ENCODE data around the gene DYNC2LI1. TPM values are rescaled to one million over a fixed set of nuclear protein-coding genes. Genes with fewer than 3 reads are reported as not detected.

The DYNC2LI1 gene
- polyA plus RNA-seq, 1 donor (not counting 4 experiments of a cell fraction or from before 2014, with no cell fraction given): 29.9 TPM

DNA sequence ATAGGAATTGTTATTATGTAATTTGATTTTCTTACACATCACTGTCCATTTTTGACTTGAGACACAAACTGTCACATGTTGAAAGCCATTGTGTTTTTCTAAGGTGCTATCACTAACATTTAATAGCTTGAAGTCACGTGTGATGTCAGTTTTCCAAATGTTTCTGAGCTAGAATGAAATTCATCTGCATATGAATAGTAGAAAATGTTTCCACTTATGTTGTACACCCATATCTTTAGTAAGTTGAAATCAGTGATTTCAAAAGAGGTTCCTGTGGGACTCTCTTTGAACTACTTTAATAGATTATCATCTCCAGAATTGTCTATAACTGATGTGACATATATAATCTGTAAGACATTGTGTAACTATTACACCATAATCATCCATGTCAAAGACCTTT, 37.0 kb downstream of the DYNC2LI1 start:
- TF ChIP-seq EZH2 (IDR thresholded peaks at IDR 0.05; ENCODE audit: low read length): no peak
- TF ChIP-seq, protein P1, sequence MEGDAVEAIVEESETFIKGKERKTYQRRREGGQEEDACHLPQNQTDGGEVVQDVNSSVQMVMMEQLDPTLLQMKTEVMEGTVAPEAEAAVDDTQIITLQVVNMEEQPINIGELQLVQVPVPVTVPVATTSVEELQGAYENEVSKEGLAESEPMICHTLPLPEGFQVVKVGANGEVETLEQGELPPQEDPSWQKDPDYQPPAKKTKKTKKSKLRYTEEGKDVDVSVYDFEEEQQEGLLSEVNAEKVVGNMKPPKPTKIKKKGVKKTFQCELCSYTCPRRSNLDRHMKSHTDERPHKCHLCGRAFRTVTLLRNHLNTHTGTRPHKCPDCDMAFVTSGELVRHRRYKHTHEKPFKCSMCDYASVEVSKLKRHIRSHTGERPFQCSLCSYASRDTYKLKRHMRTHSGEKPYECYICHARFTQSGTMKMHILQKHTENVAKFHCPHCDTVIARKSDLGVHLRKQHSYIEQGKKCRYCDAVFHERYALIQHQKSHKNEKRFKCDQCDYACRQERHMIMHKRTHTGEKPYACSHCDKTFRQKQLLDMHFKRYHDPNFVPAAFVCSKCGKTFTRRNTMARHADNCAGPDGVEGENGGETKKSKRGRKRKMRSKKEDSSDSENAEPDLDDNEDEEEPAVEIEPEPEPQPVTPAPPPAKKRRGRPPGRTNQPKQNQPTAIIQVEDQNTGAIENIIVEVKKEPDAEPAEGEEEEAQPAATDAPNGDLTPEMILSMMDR (optimal IDR thresholded peaks at IDR 0.05 in 1 of 3, IDR thresholded peaks at IDR 0.05 in 1 of 3, conservative IDR thresholded peaks at IDR 0.05 in 1 of 3; ENCODE audit: extremely low read depth in 1 of 3, insufficient read depth in 2 of 3, low read length in 3 of 3): no peak
- H3K4me2 ChIP-seq (ENCODE audit: control insufficient read depth, extremely low read depth, insufficient read depth, low read depth, low read length): no peak overlapping the region
- H3K36me3 ChIP-seq (ENCODE audit: control insufficient read depth in 2 of 2, extremely low read depth in 1 of 2, insufficient read depth in 2 of 2, low read length in 2 of 2): peaks cover 2 to 3% of the 10 kb centered on the region in 2 experiments
- no peaks in the 10 kb centered on the region for H3K4me1 ChIP-seq (ENCODE audit: control insufficient read depth, extremely low read depth, insufficient read depth, low read length)
- H3K4me3 ChIP-seq (ENCODE audit: control insufficient read depth in 2 of 3, extremely low read depth in 1 of 3, insufficient read depth in 2 of 3, low read depth in 1 of 3, low read length in 3 of 3): no peak overlapping the region
- DNase-seq (ENCODE audit: low read depth, low spot score) (no peak), FAIRE-seq (no peak)
- dilution Hi-C loops (cut with MboI; ENCODE audit: extremely low pct_ligation_motif_present, low sequenced_read_pairs): no loop called here
- no peaks in the 10 kb centered on the region for H3K79me2 ChIP-seq (ENCODE audit: control insufficient read depth, insufficient read depth, low read length)
- no peak overlapping the region for H2AFZ ChIP-seq (ENCODE audit: control insufficient read depth, low read length)
- H3K9ac ChIP-seq (ENCODE audit: control insufficient read depth, extremely low read depth, insufficient read depth, low read length): no peak overlapping the region
- no peaks in the 10 kb centered on the region for H3K9me3 ChIP-seq (ENCODE audit: control insufficient read depth, low read depth, low read length)
- H3K9me1 ChIP-seq (ENCODE audit: control insufficient read depth, extremely low read depth, insufficient read depth, low read length): no peaks in the 10 kb centered on the region
- H3K27me3 ChIP-seq (ENCODE audit: control insufficient read depth, extremely low read depth, insufficient read depth, low read length): no peaks in the 10 kb centered on the region
- no peak overlapping the region for H3K27ac ChIP-seq (ENCODE audit: control insufficient read depth, insufficient read depth, low read length)
- H4K20me1 ChIP-seq (ENCODE audit: control insufficient read depth, extremely low read depth, insufficient read depth, low read length): no peaks in the 10 kb centered on the region

DNA sequence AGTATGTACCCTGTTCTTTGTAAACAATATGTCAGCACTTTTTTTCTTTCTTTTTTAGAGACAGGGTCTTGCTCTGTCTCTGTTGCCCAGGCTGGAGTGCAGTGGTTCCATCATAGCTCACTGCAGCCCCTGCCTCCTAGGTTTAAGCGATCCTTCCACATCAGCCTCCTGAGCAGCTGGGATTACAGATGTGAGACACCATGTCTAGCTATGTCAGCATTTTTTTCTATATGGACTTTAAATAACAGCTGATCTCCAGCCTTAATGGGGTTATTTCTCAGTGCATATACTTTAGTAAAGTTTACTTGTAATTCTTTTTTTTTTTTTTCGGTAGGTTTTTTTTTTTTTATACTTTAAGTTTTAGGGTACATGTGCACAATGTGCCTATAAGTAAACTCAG, 38.2 kb downstream of the DYNC2LI1 start:
- DNase-seq (ENCODE audit: low read depth, low spot score) (no peak), FAIRE-seq (no peak)
- Histone ChIP-seq H4K20me1 (ENCODE audit: control insufficient read depth, extremely low read depth, insufficient read depth, low read length) (no peaks in the 10 kb centered on the region), H3K4me3 (ENCODE audit: control insufficient read depth in 2 of 3, extremely low read depth in 1 of 3, insufficient read depth in 2 of 3, low read depth in 1 of 3, low read length in 3 of 3) (no peak overlapping the region), H3K36me3 (ENCODE audit: control insufficient read depth in 2 of 2, extremely low read depth in 1 of 2, insufficient read depth in 2 of 2, low read length in 2 of 2) (peaks cover 2 to 3% of the 10 kb centered on the region in 2 experiments), H3K9ac (ENCODE audit: control insufficient read depth, extremely low read depth, insufficient read depth, low read length) (no peak overlapping the region), H3K27me3 (ENCODE audit: control insufficient read depth, extremely low read depth, insufficient read depth, low read length) (no peaks in the 10 kb centered on the region), H3K9me3 (ENCODE audit: control insufficient read depth, low read depth, low read length) (no peaks in the 10 kb centered on the region), H3K4me1 (ENCODE audit: control insufficient read depth, extremely low read depth, insufficient read depth, low read length) (no peaks in the 10 kb centered on the region), H3K4me2 (ENCODE audit: control insufficient read depth, extremely low read depth, insufficient read depth, low read depth, low read length) (no peak overlapping the region), H3K27ac (ENCODE audit: control insufficient read depth, insufficient read depth, low read length) (no peak overlapping the region), H2AFZ (ENCODE audit: control insufficient read depth, low read length) (no peak overlapping the region), H3K79me2 (ENCODE audit: control insufficient read depth, insufficient read depth, low read length) (no peaks in the 10 kb centered on the region), H3K9me1 (ENCODE audit: control insufficient read depth, extremely low read depth, insufficient read depth, low read length) (no peaks in the 10 kb centered on the region)
- TF ChIP-seq EZH2 (IDR thresholded peaks at IDR 0.05; ENCODE audit: low read length): no peak
- TF ChIP-seq, protein P1 (optimal IDR thresholded peaks at IDR 0.05 in 1 of 3, IDR thresholded peaks at IDR 0.05 in 1 of 3, conservative IDR thresholded peaks at IDR 0.05 in 1 of 3; ENCODE audit: extremely low read depth in 1 of 3, insufficient read depth in 2 of 3, low read length in 3 of 3): no peak
- dilution Hi-C loops (cut with MboI; ENCODE audit: extremely low pct_ligation_motif_present, low sequenced_read_pairs): no loop called here
